Muscle layer of duodenum (tissue), 2 donors: Measurements from ENCODE around the gene NXN.
"Not testable (repeated sequence)": the region's sequence is repeated elsewhere in the genome, so short reads cannot be mapped to it uniquely, and the experiment has no call there.

Source experiments
- H3K27ac ChIP-seq: one replicate; pipeline ENCODE4 v1.7.0; 2013; ENCODE audit warnings: mild to moderate bottlenecking, low read length
- H3K27me3 ChIP-seq: one replicate; pipeline ENCODE4 v1.7.0; 2013; ENCODE audit warnings: low read depth, mild to moderate bottlenecking, control low read depth, low read length
- H3K36me3 ChIP-seq, 2 donors: one replicate each; pipeline ENCODE4 v1.7.0; 2013; ENCODE audit warnings: low read length in 2 of 2, control low read depth in 1 of 2, mild to moderate bottlenecking in 1 of 2; ENCODE audit not compliant: insufficient read depth in 2 of 2, control insufficient read depth in 1 of 2
- H3K4me1 ChIP-seq, 2 donors: one replicate each; pipeline ENCODE4 v1.7.0; 2013; ENCODE audit warnings: low read length in 2 of 2, mild to moderate bottlenecking in 2 of 2, control low read depth in 1 of 2, moderate library complexity in 1 of 2; ENCODE audit not compliant: insufficient read depth in 2 of 2, control insufficient read depth in 1 of 2
- H3K4me3 ChIP-seq, 2 donors: one replicate each; pipeline ENCODE4 v1.7.0; 2013; ENCODE audit warnings: low read length in 2 of 2, low read depth in 1 of 2, mild to moderate bottlenecking in 1 of 2
- H3K9me3 ChIP-seq, 2 donors: one replicate each; pipeline ENCODE4 v1.7.0; 2013; ENCODE audit warnings: low read length in 2 of 2, control low read depth in 1 of 2, mild to moderate bottlenecking in 1 of 2; ENCODE audit not compliant: control insufficient read depth in 1 of 2
- donor health status: healthy.

Gene NXN

DNA sequence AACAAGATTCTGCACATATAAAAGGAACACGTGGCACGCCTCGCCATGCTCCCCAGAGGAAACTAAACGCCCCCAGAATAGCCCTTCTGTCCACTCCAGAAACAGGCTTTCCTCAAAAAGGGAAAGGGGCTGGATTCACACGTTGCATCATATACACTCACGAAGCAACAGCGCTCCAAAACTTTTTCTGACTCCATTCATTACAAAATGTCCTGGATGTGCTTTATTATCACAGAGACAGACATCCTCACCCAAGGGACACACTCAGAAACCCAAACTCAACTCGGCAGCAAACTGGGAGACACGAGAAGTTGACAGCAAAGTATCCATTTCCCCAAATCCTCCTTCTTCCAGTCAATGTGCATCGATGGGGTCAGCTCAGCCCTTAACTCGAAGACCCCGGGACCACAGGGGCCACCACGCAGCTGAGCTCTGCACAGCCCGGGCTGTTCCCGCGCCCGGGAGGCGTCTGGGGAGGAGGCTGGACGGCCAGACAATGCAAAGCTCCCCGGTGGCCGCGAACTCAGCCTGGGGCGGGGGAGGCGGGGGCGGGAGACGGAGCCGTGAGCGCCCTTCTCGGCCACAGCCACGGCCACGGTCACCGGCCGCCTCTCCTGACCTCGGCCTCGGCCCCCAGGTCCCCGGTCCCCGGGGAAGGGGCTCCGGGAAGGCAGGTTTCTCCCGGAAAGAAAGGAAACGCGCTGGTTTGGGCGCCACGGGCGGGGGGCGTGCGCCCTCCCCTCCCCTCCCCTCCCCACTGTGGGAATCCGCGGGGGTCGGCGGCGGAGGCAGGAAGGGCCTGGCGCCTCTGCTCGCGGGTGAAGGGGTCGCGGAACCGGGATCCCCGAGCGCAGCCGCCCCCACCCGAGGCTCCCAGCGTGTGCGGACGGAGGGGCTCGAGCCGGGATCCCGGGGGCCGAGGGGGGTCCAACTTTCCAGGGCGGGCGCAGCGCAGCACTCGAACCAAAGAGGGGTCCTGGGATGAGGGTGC is 1.2 kb downstream of the NXN start:
- peaks cover 5 to 25% of the 10 kb centered on the region in 2 donors for H3K4me1 ChIP-seq
- peak overlapping the region; percentile 79 to 81 for H3K4me3 ChIP-seq
- H3K36me3 ChIP-seq, result no peaks in the 10 kb centered on the region
- peak overlapping the region; percentile 65 for H3K27ac ChIP-seq
- no peaks in the 10 kb centered on the region for H3K9me3 ChIP-seq
- peaks cover 11% of the 10 kb centered on the region for H3K27me3 ChIP-seq

DNA sequence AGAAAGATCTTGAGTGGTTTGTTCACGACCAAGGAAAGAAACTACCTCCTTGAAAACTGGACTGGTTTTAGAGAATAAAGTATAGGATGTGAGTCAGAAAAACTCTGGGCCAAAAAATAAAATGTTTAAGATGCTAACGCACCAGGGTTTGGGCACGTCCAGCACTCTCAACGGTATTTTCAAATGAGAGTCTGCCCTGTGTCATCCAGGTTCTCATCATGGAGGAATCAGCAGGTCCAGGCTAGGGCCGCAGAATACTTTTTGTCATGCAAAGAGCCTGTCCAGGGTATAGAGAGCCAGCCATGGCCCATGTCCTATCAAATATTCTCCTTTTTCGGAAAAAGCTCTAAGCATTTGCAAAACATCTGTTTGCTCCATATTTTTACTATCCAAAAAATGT is 2.4 kb downstream of the NXN start:
- Histone ChIP-seq H3K27me3 (peaks cover 11% of the 10 kb centered on the region), H3K9me3 (no peaks in the 10 kb centered on the region), H3K36me3 (no peaks in the 10 kb centered on the region), H3K4me3 (peak overlapping the region; percentile 79 to 81), H3K4me1 (peaks cover 5 to 25% of the 10 kb centered on the region in 2 donors), H3K27ac (peak overlapping the region; percentile 65)

DNA sequence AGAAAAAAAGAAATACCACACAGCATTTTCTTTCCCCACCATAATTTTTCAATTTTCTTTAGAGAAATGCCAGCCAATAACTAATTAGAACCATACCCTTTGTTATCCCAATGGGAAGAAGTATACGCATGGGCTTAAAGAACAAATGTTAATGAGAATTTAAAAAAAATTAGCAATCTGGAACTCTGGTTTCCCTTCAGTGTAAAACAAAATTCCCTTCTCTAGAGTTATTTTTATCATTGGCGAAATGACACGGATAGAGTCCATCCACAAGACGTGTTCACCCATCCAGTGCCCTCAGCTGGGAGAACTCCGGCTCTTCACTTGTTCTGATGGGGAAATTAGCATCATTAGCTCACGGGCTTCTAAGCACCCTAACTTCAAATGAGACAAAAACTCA is 3.3 kb downstream of the NXN start:
- Histone ChIP-seq H3K9me3 (no peaks in the 10 kb centered on the region), H3K36me3 (no peaks in the 10 kb centered on the region), H3K4me3 (peak overlapping the region in 1 of 2 donors; percentile 81), H3K27me3 (peaks cover 11% of the 10 kb centered on the region), H3K27ac (no peak overlapping the region), H3K4me1 (peaks cover 5 to 26% of the 10 kb centered on the region in 2 donors)

DNA sequence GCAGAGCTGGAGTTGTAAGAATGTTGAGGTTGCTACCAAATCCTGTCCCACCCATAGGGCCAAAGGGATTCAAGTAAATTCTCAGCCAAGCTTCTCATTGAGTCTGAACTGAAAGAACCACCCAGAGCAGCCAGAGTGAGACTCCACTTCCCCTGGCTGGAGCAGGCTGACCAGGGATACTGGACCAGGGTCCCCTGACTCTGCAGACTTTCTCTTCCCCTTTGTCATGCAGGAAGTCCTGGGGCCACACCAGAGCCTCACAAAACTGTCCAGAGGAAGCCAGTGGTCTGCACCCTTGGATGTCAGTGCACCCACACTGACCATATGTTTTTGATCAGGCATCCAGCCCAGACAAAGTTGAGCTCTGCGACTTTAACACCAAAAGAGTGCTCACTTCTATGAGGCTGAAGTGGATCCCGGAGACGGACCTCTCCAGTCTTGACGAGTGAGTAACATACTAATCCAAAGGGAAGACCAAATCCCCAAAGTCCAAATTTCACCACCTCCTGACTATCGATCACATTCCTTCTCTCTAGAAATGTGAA is 4.1 kb downstream of the NXN start:
- no peaks in the 10 kb centered on the region for H3K9me3 ChIP-seq
- peaks cover 5 to 25% of the 10 kb centered on the region in 2 donors for H3K4me1 ChIP-seq
- H3K27ac ChIP-seq, result no peak overlapping the region
- no peaks in the 10 kb centered on the region for H3K36me3 ChIP-seq
- H3K4me3 ChIP-seq, result peak overlapping the region in 1 of 2 donors; percentile 2
- peaks cover 12% of the 10 kb centered on the region for H3K27me3 ChIP-seq

DNA sequence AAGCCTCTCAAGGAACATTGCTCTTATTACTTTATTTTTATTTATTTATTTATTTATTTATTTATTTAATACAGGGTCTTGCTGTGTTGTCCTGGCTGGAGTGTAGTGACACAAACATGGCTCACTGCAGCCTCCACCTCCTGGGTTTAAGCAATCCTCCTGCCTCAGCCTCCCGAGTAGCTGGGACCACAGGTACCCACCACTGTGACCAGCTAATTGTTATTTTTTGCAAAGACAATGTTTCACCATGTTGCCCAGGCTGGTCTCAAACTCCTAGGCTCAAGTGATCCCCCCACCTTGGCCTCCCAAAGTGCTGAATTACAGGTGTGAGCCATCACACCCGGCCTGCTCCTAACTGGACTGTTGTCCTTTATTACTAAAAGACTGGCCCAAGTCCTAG is 4.8 kb downstream of the NXN start:
- not testable (repeated sequence) for H3K36me3 ChIP-seq, H3K4me3 ChIP-seq, H3K9me3 ChIP-seq, H3K27ac ChIP-seq
- H3K4me1 ChIP-seq, result peaks cover 5 to 20% of the 10 kb centered on the region in 2 donors
- peaks cover 16% of the 10 kb centered on the region for H3K27me3 ChIP-seq

DNA sequence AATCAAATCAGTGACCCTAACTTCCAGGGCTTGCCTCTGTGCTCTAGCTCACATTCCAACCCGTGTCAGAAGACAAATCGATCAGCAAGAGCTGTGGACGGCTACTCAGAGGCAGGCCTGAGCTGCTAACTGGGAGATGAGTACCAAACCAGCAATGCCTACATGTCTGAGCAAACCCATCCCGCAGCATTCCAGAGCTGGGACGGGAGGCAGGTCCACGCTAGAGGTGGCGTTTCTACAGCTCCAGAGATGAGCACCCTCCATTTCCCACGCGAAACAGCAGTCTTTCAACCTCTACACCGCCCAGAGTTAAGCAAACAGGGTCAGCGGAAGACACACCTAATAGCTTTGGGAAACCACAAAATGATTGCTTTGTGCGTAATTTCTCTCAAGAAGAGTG is 6.5 kb downstream of the NXN start:
- H3K27me3 ChIP-seq, result peaks cover 11% of the 10 kb centered on the region
- no peak overlapping the region for H3K27ac ChIP-seq
- H3K4me3 ChIP-seq, result no peak overlapping the region
- H3K4me1 ChIP-seq, result peaks cover 5 to 25% of the 10 kb centered on the region in 2 donors
- no peaks in the 10 kb centered on the region for H3K36me3 ChIP-seq
- H3K9me3 ChIP-seq, result no peaks in the 10 kb centered on the region

DNA sequence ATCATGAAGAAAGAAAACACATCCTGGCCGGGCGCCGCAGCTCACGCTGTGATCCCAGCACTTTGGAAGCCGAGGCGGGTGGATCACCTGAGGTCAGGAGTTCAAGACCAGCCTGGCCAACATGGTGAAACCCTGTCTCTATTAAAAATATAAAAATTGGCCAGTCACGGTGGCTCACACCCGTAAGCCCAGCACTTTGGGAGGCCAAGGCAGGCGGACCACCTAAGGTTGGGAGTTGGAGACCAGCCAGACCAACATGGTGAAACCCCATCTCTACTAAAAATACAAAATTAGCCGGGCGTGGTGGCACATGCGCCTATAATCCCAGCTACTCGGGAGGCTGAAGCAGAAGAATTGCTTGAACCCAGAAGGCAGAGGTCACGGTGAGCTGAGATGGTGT is 7.7 kb downstream of the NXN start:
- not testable (repeated sequence) for H3K27me3 ChIP-seq, H3K9me3 ChIP-seq, H3K36me3 ChIP-seq, H3K4me3 ChIP-seq, H3K27ac ChIP-seq
- H3K4me1 ChIP-seq, result peaks cover 5 to 25% of the 10 kb centered on the region in 2 donors

DNA sequence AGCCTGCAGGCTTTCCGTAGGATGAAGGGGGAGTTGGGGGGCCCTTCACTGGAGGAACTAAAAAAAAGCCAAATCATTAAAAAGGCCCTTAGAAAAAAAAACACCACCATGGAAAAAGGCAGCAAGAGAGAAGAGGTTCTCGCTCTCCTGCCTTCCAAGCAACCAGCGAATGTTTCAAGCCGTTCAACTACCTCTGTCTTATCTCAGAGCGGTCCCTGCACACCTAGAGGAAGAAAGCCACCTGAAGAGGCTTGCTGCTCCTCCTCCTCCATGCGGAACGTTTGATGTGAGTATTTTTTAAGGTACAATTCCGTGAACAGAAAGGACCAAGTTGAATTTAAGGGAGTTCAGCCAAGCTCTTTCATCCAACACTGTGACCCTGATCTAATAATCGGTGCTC is 9.2 kb downstream of the NXN start:
- H3K36me3 ChIP-seq, result no peaks in the 10 kb centered on the region
- no peaks in the 10 kb centered on the region for H3K9me3 ChIP-seq
- H3K4me1 ChIP-seq, result peaks cover 5 to 19% of the 10 kb centered on the region in 2 donors
- peak overlapping the region in 1 of 2 donors; percentile 23 for H3K4me3 ChIP-seq
- peak overlapping the region; percentile 66 for H3K27ac ChIP-seq
- peaks cover 5% of the 10 kb centered on the region for H3K27me3 ChIP-seq

DNA sequence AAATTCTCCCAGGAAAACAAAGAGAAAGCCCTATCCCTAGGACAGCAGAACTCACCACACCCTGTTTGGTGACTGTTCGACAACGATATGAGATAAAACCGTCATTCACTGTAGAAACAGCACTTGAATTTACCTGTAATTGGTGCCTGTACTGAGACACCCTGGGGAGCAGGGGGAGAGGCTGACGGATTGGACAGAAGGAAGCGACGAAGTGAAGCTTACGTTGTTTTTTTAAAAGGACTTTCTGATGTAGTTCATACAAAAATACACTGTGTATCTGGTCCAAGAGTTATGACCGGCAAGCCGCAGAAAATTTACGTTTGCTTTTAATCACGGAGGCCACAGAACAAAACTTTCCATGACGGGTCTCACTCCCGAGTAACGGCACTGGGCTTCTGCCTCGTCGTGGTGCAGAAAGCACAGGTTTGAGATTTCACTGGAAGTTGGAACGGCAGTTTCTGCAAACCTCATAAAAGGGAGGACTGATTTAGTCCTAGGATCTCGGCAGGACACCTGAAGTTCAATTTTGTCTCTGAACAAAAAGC is 9.7 kb downstream of the NXN start:
- Histone ChIP-seq H3K4me3 (peak overlapping the region; percentile 23 to 31), H3K9me3 (no peaks in the 10 kb centered on the region), H3K27me3 (peaks cover 5% of the 10 kb centered on the region), H3K27ac (peak overlapping the region; percentile 66), H3K36me3 (no peaks in the 10 kb centered on the region), H3K4me1 (peaks cover 0 to 19% of the 10 kb centered on the region in 2 donors)

DNA sequence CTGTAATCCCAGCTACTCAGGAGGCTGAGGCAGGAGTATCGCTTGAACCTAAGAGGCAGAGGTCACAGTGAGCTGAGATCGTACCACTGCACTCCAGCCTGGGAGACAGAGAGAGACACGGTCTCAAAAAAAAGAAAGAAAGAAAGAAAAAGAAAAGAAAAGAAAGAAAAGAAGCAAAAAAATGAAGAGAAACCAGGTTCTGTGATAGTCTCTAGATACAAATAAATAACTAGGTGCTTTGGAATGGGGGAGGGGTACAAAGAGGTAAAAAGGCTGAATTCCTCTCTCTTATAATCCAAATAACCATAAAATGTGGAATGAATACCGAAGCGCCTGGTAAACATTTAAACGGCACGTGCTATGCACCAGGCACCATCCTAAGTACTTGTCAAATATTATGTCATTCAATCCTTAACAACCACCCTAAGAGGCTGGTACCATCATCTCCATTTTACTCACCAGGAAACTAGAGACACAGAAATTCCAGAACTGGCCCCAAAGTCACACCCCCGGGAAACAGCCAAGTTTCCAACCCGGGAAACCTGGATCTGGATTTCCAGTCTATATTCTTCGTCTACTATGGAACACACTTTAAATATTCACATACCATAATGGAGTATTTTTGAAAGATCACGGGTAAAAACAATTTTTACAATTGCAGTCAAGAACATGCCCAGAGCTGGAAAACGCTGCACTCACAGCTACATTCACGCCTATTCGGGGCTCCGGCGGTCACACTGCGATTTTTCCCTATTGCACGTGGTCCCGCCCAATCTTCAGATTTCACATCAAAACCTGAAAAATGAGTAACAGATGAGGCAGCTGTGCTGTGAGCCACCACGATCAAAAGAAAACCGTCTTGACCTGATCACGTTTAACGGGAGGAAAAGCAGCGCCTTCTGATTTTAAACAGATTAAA is 10.5 kb downstream of the NXN start:
- Histone ChIP-seq H3K9me3 (no peaks in the 10 kb centered on the region), H3K27me3 (peaks cover 5% of the 10 kb centered on the region), H3K4me3 (peak overlapping the region in 1 of 2 donors; percentile 23), H3K27ac (peak overlapping the region; percentile 66), H3K4me1 (peaks cover 0 to 23% of the 10 kb centered on the region in 2 donors), H3K36me3 (no peaks in the 10 kb centered on the region)
